OCI-LY7 (cell line): ENCODE data around the gene PTPN14. TPM values are rescaled to one million over a fixed set of nuclear protein-coding genes. Genes with fewer than 3 reads are reported as not detected.

ENCODE experiments used
- BruUV-seq: library from RNA; stranded (reverse); fragments of 400-500 nt; replicated peaks from 2 replicates; lab custom pipeline; 2021; lab: Mats Ljungman, UMichigan
- CTCF ChIA-PET: fragments of 300-600 bp; sonication (Branson Sonifier 250); formaldehyde crosslinking; loops from one replicate; lab custom pipeline; 2022; ENCODE audit warnings: antibody characterized with exemption; ENCODE audit not compliant: unreplicated experiment; lab: Charles Lee
- POLR2A ChIA-PET: fragments of 300-600 bp; sonication (Branson Sonifier 250); formaldehyde crosslinking; loops from one replicate; lab custom pipeline; 2022; ENCODE audit warnings: antibody characterized with exemption; lab: Charles Lee
- DNase-seq: peaks from one replicate; pipeline ENCODE4 v3.0.0-alpha.2; 2015; ENCODE audit warnings: low spot score
- H2AFZ ChIP-seq: fragments of 200-600 bp; sonication (generic), shearing (Covaris generic); 2 replicates; pipeline ENCODE4 v1.6.1; 2014; ENCODE audit warnings: mild to moderate bottlenecking, antibody characterized with exemption, low read length, moderate library complexity
- H3K27ac ChIP-seq: fragments of 200-600 bp; sonication (generic); 2 replicates; pipeline ENCODE4 v1.5.1; 2014; ENCODE audit warnings: mixed run types, low read depth, mild to moderate bottlenecking, moderate library complexity, low read length, inconsistent platforms; ENCODE audit not compliant: poor library complexity, severe bottlenecking
- H3K36me3 ChIP-seq: fragments of 200-600 bp; sonication (generic); 2 replicates; pipeline ENCODE4 v1.6.1; 2014; ENCODE audit warnings: mild to moderate bottlenecking, antibody characterized with exemption, low read length, moderate library complexity, mixed read lengths; ENCODE audit not compliant: insufficient read depth
- H3K4me1 ChIP-seq: fragments of 200-600 bp; sonication (generic); 2 replicates; pipeline ENCODE4 v1.5.1; 2014; ENCODE audit warnings: mild to moderate bottlenecking, low read length; ENCODE audit not compliant: insufficient read depth, poor library complexity, severe bottlenecking
- H3K4me2 ChIP-seq: fragments of 200-600 bp; sonication (generic); 2 replicates; pipeline ENCODE4 v1.6.1; 2014; ENCODE audit warnings: mild to moderate bottlenecking, low read length
- H3K4me3 ChIP-seq: fragments of 200-600 bp; sonication (generic); 2 replicates; pipeline ENCODE4 v1.5.1; 2014; ENCODE audit warnings: mild to moderate bottlenecking, low read depth, low read length; ENCODE audit not compliant: poor library complexity, severe bottlenecking
- H3K79me2 ChIP-seq: fragments of 200-600 bp; sonication (generic); 2 replicates; pipeline ENCODE4 v1.6.1; 2016; ENCODE audit warnings: low read depth, mild to moderate bottlenecking, low read length, moderate library complexity, mixed read lengths; ENCODE audit not compliant: insufficient read depth
- H3K9me2 ChIP-seq: fragments of 200-600 bp; sonication (generic); 2 replicates; pipeline ENCODE4 v1.6.1; 2016; ENCODE audit warnings: mild to moderate bottlenecking, low read length, mixed read lengths; ENCODE audit not compliant: insufficient read depth
- H3K9me3 ChIP-seq: fragments of 200-600 bp; sonication (generic); 2 replicates; pipeline ENCODE4 v1.6.1; 2014; ENCODE audit warnings: mild to moderate bottlenecking, mixed run types, low read length, mixed read lengths
- H4K20me1 ChIP-seq: fragments of 200-600 bp; sonication (generic); 2 replicates; pipeline ENCODE4 v1.6.1; 2014; ENCODE audit warnings: mild to moderate bottlenecking, antibody characterized with exemption, low read length, moderate library complexity, mixed read lengths; ENCODE audit not compliant: insufficient read depth
- CTCF ChIP-seq: fragments of 200-600 bp; sonication (generic); conservative IDR thresholded peaks from 2 replicates; pipeline ENCODE4 v1.5.1; 2014; ENCODE audit warnings: mild to moderate bottlenecking, antibody characterized with exemption, low read length, moderate library complexity, mixed read lengths
- EZH2phosphoT487 ChIP-seq: fragments of 200-600 bp; sonication (generic); IDR thresholded peaks from 2 replicates; pipeline ENCODE4 v1.6.1; 2018; ENCODE audit warnings: low read depth, borderline replicate concordance, mild to moderate bottlenecking, mixed run types, antibody characterized with exemption, low read length, moderate library complexity, mixed read lengths
- intact Hi-C: fragments of 100-400 bp; cut with micrococcal nuclease; formaldehyde crosslinking; loops from one replicate; pipeline ENCODE4 v1.10.0; 2022; ENCODE audit not compliant: unreplicated experiment
- total RNA-seq, 2 experiments: library from RNA; depleted of rRNA in 1 of 2; stranded (reverse); fragments of >200 nt in 1 of 2; shearing (Covaris generic) in 1 of 2; gene quantifications; 2 replicates each; pipeline ENCODE4 v1.2.3, GENCODE V29; 2014 to 2022

The PTPN14 gene
- total RNA-seq, 2 experiments from 2014 or later = not detected

- H3K79me2 ChIP-seq = no peaks in the 10 kb centered on the region
- BruUV-seq = no TSS peak
- no peaks in the 10 kb centered on the region for H3K4me1 ChIP-seq
- H4K20me1 ChIP-seq = no peaks in the 10 kb centered on the region
- ChIA-PET POLR2A (interaction anchor here (1.2 to 1.9 kb wide), 2 partner anchors 22 to 46 kb away, joined by 3 to 7 read pairs; no protein-coding TSS in a partner anchor), CTCF (no interaction called here)
- no peak for DNase-seq
- TF ChIP-seq EZH2phosphoT487 = no peak
- no peak for TF ChIP-seq CTCF
- H3K27ac ChIP-seq = no peak overlapping the region
- no peak overlapping the region for H3K4me2 ChIP-seq
- no peaks in the 10 kb centered on the region for H3K36me3 ChIP-seq
- no peaks in the 10 kb centered on the region for H3K9me2 ChIP-seq
- H3K9me3 ChIP-seq = no peaks in the 10 kb centered on the region
- intact Hi-C loops = no loop called here
- no peak overlapping the region for H2AFZ ChIP-seq
- H3K4me3 ChIP-seq = no peak overlapping the region
Observed at GRCh38 chr1:214454569-214455396, 96.6 kb downstream of the PTPN14 start.

- Histone ChIP-seq H3K4me1 (no peaks in the 10 kb centered on the region), H3K4me3 (no peak overlapping the region), H3K36me3 (no peaks in the 10 kb centered on the region), H3K9me2 (no peaks in the 10 kb centered on the region), H2AFZ (no peak overlapping the region), H3K4me2 (no peak overlapping the region), H4K20me1 (no peaks in the 10 kb centered on the region), H3K79me2 (no peaks in the 10 kb centered on the region), H3K27ac (no peak overlapping the region), H3K9me3 (no peaks in the 10 kb centered on the region)
- CTCF ChIA-PET = no interaction called here
- intact Hi-C loops = no loop called here
- no peak for DNase-seq
- no TSS peak for BruUV-seq
- POLR2A ChIA-PET = interaction anchor here (1.0 kb wide), 1 partner anchor 33 kb away, joined by 3 read pairs; no protein-coding TSS in a partner anchor
- TF ChIP-seq EZH2phosphoT487 (no peak), CTCF (no peak)
Observed at GRCh38 chr1:214453109-214453722, 98.2 kb downstream of the PTPN14 start.
